ENCODE results near the gene TXNL1. TPM values are rescaled to one million over a fixed set of nuclear protein-coding genes. Genes with fewer than 3 reads are reported as not detected.

TXNL1 gene
- polyA plus RNA-seq, 4 donors = 62.2 to 74.7 (median 68.7) TPM

DNA sequence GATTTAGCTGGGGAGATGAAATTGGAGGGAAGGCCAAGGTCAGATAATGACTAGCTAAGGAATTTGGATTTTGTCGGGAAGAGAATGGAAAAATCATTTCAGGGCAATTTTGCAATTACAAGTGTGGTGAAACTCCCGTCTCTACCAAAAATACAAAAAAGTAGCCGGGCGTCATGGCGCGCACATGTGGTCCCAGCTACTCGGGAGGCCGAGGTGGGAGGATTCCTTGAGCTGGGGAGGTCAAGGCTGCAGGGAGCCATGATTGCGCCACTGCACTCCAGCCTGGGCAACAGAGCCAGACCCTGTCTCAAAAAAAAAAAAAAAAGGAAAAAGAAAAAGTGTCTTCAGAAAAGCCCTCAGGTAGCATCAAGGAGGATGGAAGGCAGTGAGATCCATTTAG, 1.2 kb upstream of the TXNL1 start:
- WGBS, 3 donors = 92 to 98% (median 95%) methylated on average over 9 of the region's 9 CpGs
- no peak for DNase-seq
- peak overlapping the region in 1 of 3 donors; percentile 66 for H3K4me3 ChIP-seq (ENCODE audit: low read depth in 1 of 3, low read length in 3 of 3)
- peak overlapping the region in 1 of 3 donors; percentile 93 for H3K27ac ChIP-seq (ENCODE audit: low read depth in 1 of 3, low read length in 2 of 3)
- FAIRE-seq = no peak
- no peaks in the 10 kb centered on the region for H3K27me3 ChIP-seq (ENCODE audit: control insufficient read depth in 3 of 3, insufficient read depth in 3 of 3, low read length in 3 of 3)
- peaks cover 0 to 4% (median 0%) of the 10 kb centered on the region in 3 donors for H3K36me3 ChIP-seq (ENCODE audit: control insufficient read depth in 3 of 3, insufficient read depth in 2 of 3, low read depth in 1 of 3, low read length in 3 of 3)
- H3K4me1 ChIP-seq (ENCODE audit: control insufficient read depth in 3 of 3, insufficient read depth in 2 of 3, low read depth in 1 of 3, low read length in 2 of 3) = peaks cover 0 to 8% (median 6%) of the 10 kb centered on the region in 3 donors
- H3K9me3 ChIP-seq (ENCODE audit: control insufficient read depth in 2 of 2, insufficient read depth in 1 of 2, low read depth in 1 of 2, low read length in 1 of 2) = no peaks in the 10 kb centered on the region

DNA sequence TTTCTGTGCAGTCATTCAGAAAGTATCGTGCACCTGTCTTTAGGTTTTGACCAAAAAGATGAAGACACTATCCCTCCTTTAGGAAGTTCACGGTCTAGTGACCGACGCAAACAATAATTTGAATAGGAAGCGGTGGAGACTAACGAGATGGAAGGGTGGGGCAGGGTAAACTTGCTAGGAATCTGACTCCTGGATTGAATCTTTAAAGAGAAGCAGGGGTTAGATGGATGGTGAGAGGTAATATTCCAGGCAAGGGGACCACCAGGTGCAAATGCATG, 651 bp upstream of the TXNL1 start:
- no peaks in the 10 kb centered on the region for H3K9me3 ChIP-seq (ENCODE audit: control insufficient read depth in 2 of 2, insufficient read depth in 1 of 2, low read depth in 1 of 2, low read length in 1 of 2)
- H3K36me3 ChIP-seq (ENCODE audit: control insufficient read depth in 3 of 3, insufficient read depth in 2 of 3, low read depth in 1 of 3, low read length in 3 of 3) = peaks cover 0 to 4% (median 0%) of the 10 kb centered on the region in 3 donors
- H3K4me1 ChIP-seq (ENCODE audit: control insufficient read depth in 3 of 3, insufficient read depth in 2 of 3, low read depth in 1 of 3, low read length in 2 of 3) = peaks cover 0 to 8% (median 6%) of the 10 kb centered on the region in 3 donors
- H3K27ac ChIP-seq (ENCODE audit: low read depth in 1 of 3, low read length in 2 of 3) = peak overlapping the region; percentile 61 to 93 (median 86)
- WGBS, 3 donors = 8 to 37% (median 23%) methylated on average over 6 of the region's 6 CpGs
- DNase-seq (peak in 1 of 2 donors; percentile 35), FAIRE-seq (no peak)
- no peaks in the 10 kb centered on the region for H3K27me3 ChIP-seq (ENCODE audit: control insufficient read depth in 3 of 3, insufficient read depth in 3 of 3, low read length in 3 of 3)
- peak overlapping the region; percentile 27 to 66 (median 46) for H3K4me3 ChIP-seq (ENCODE audit: low read depth in 1 of 3, low read length in 3 of 3)

DNA sequence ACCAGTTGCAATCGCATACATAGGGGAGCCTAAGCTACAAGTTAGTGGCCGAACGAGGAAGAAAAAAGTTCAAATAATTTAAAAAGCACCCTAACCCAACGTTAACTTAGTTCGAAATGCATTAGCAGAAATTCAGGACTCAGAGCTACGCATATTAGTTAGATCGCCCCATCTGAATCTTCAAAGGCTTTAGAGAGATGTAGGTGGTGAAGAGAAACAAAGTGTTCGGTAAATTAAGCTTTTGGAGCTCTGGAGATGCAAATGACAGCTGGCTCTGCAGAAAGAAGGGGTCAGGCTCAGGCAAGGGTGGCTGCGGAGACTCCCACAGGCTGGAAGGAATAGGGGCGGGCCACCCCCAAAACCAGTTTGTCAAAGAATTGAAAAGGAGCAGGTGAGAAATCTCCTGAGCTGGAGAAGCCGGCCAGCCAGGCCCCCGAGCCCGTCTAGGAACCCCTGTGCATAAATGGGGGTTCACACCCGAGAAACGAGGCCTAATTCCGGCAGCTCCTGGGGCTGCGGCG, 621 bp downstream of the TXNL1 start:
- 0 to 1% (median 0%) methylated on average over 18 of the region's 18 CpGs for WGBS, 3 donors
- peaks cover 0 to 6% (median 0%) of the 10 kb centered on the region in 3 donors for H3K36me3 ChIP-seq (ENCODE audit: control insufficient read depth in 3 of 3, insufficient read depth in 2 of 3, low read depth in 1 of 3, low read length in 3 of 3)

DNA sequence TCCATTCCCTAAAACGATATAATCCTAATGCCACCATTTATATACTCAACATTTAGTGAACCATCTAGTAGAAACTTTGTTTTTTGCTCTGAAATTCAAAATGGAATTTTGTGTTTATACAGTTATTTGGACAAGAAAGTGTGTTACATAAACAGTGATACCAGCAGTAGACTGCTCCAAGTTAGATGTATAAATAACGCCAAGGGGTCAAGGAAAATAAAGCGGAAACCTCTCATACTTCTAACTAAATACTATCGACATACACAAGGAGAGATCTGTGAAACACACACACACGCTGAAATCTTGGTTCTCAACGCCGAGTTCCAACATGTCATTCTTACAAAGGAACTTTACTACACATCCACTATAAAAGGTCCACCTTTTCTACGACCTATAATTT, 1.2 kb downstream of the TXNL1 start:
- H3K27me3 ChIP-seq (ENCODE audit: control insufficient read depth in 3 of 3, insufficient read depth in 3 of 3, low read length in 3 of 3) = no peaks in the 10 kb centered on the region
- peak; percentile 10 to 37 for DNase-seq
- no peak for FAIRE-seq
- peak overlapping the region in 2 of 3 donors; percentile 89 to 97 for H3K4me3 ChIP-seq (ENCODE audit: low read depth in 1 of 3, low read length in 3 of 3)
- H3K36me3 ChIP-seq (ENCODE audit: control insufficient read depth in 3 of 3, insufficient read depth in 2 of 3, low read depth in 1 of 3, low read length in 3 of 3) = peaks cover 0 to 6% (median 0%) of the 10 kb centered on the region in 3 donors
- H3K4me1 ChIP-seq (ENCODE audit: control insufficient read depth in 3 of 3, insufficient read depth in 2 of 3, low read depth in 1 of 3, low read length in 2 of 3) = peaks cover 0 to 8% (median 6%) of the 10 kb centered on the region in 3 donors
- WGBS, 3 donors = 3 to 6% (median 6%) methylated on average over 8 of the region's 8 CpGs
- H3K9me3 ChIP-seq (ENCODE audit: control insufficient read depth in 2 of 2, insufficient read depth in 1 of 2, low read depth in 1 of 2, low read length in 1 of 2) = no peaks in the 10 kb centered on the region
- H3K27ac ChIP-seq (ENCODE audit: low read depth in 1 of 3, low read length in 2 of 3) = peak overlapping the region in 1 of 3 donors; percentile 97

More for the DNA sequence above, 621 bp downstream of the TXNL1 start:
- no peak for FAIRE-seq
- DNase-seq = no peak
- Histone ChIP-seq H3K4me3 (ENCODE audit: low read depth in 1 of 3, low read length in 3 of 3) (peak overlapping the region; percentile 79 to 97 (median 89)), H3K9me3 (ENCODE audit: control insufficient read depth in 2 of 2, insufficient read depth in 1 of 2, low read depth in 1 of 2, low read length in 1 of 2) (no peaks in the 10 kb centered on the region), H3K4me1 (ENCODE audit: control insufficient read depth in 3 of 3, insufficient read depth in 2 of 3, low read depth in 1 of 3, low read length in 2 of 3) (peaks cover 0 to 8% (median 6%) of the 10 kb centered on the region in 3 donors), H3K27me3 (ENCODE audit: control insufficient read depth in 3 of 3, insufficient read depth in 3 of 3, low read length in 3 of 3) (no peaks in the 10 kb centered on the region), H3K27ac (ENCODE audit: low read depth in 1 of 3, low read length in 2 of 3) (peak overlapping the region; percentile 90 to 97 (median 95))

GRCh38 chr18:56635007-56635406, 3.4 kb downstream of the TXNL1 start:
- no peaks in the 10 kb centered on the region for H3K9me3 ChIP-seq (ENCODE audit: control insufficient read depth in 2 of 2, insufficient read depth in 1 of 2, low read depth in 1 of 2, low read length in 1 of 2)
- DNase-seq (no peak), FAIRE-seq (no peak)
- 89 to 95% (median 93%) methylated on average over 5 of the region's 5 CpGs for WGBS, 3 donors
- H3K27ac ChIP-seq (ENCODE audit: low read depth in 1 of 3, low read length in 2 of 3) = no peak overlapping the region
- peaks cover 0 to 12% (median 0%) of the 10 kb centered on the region in 3 donors for H3K36me3 ChIP-seq (ENCODE audit: control insufficient read depth in 3 of 3, insufficient read depth in 2 of 3, low read depth in 1 of 3, low read length in 3 of 3)
- H3K4me3 ChIP-seq (ENCODE audit: low read depth in 1 of 3, low read length in 3 of 3) = no peak overlapping the region
- H3K27me3 ChIP-seq (ENCODE audit: control insufficient read depth in 3 of 3, insufficient read depth in 3 of 3, low read length in 3 of 3) = no peaks in the 10 kb centered on the region
- peaks cover 3 to 8% (median 6%) of the 10 kb centered on the region in 3 donors for H3K4me1 ChIP-seq (ENCODE audit: control insufficient read depth in 3 of 3, insufficient read depth in 2 of 3, low read depth in 1 of 3, low read length in 2 of 3)

DNA sequence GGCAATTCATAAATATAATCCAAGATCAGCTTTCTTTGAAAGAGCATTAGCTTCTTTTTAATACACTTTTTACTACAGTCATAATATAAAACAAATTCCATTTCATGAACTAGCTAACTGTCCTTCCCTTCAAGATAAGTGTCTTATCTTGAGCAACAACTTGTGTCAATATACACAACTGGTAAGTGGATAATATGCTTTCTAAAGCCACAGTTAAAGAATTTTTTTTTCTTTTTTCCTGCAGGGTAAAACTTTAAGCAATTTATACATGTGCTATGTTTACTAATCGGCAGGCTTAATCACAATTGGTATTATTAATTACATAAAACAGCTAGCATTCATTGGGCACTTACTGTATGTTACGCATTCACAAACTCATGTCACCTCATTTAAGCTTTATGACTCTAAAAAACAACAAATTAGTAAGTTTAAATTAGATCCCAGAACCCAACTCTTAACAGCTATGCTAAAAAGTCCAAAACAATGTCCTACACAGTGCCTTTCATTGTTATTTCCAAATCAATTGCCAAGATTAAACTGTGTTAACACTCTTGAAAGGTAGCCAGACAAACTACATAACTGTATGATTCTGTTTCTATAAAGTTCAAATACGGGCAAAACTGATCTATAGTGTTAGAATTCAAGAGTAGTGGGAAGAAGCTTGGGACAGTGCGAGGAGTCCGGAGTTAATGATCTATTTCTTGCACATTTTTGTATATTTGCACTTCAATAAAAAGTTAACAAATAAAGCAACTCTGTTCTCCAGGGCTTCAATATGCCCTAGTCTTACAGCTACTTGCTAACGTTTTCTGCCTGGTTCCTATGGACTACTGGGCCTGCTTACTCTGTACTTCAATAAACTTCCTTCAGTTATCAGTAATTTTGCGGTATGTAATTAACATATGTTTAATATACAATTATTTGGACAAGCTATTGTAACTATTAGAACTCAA, 6.0 kb downstream of the TXNL1 start:
- no peak overlapping the region for H3K4me3 ChIP-seq (ENCODE audit: low read depth in 1 of 3, low read length in 3 of 3)
- H3K27me3 ChIP-seq (ENCODE audit: control insufficient read depth in 3 of 3, insufficient read depth in 3 of 3, low read length in 3 of 3) = no peaks in the 10 kb centered on the region
- H3K36me3 ChIP-seq (ENCODE audit: control insufficient read depth in 3 of 3, insufficient read depth in 2 of 3, low read depth in 1 of 3, low read length in 3 of 3) = peaks cover 0 to 18% (median 0%) of the 10 kb centered on the region in 3 donors
- 42 to 56% (median 51%) methylated on average over 7 of the region's 7 CpGs for WGBS, 3 donors
- peaks cover 3 to 6% (median 5%) of the 10 kb centered on the region in 3 donors for H3K4me1 ChIP-seq (ENCODE audit: control insufficient read depth in 3 of 3, insufficient read depth in 2 of 3, low read depth in 1 of 3, low read length in 2 of 3)
- no peak for DNase-seq
- no peak overlapping the region for H3K27ac ChIP-seq (ENCODE audit: low read depth in 1 of 3, low read length in 2 of 3)
- no peak for FAIRE-seq
- no peaks in the 10 kb centered on the region for H3K9me3 ChIP-seq (ENCODE audit: control insufficient read depth in 2 of 2, insufficient read depth in 1 of 2, low read depth in 1 of 2, low read length in 1 of 2)

DNA sequence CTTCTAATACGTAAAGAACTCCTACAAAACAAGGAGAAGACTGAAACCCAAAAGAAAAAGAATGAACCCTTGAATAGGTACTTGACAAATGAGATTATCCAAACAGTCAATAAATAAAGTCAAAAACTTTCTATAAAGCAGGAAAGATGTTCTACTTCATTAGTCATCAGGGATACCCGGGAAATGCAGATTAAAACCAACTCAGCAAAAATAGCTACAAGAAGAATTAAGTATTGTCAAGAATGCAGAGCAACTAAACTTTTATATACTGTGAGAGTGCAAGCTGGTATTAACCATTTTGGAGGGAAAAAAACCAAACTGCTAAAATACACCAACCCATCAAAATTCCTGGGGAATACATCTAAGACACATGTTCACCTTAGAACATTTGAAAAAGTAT, 10.4 kb downstream of the TXNL1 start:
- Histone ChIP-seq H3K4me3 (ENCODE audit: low read depth in 1 of 3, low read length in 3 of 3) (no peak overlapping the region), H3K27me3 (ENCODE audit: control insufficient read depth in 3 of 3, insufficient read depth in 3 of 3, low read length in 3 of 3) (no peaks in the 10 kb centered on the region), H3K9me3 (ENCODE audit: control insufficient read depth in 2 of 2, insufficient read depth in 1 of 2, low read depth in 1 of 2, low read length in 1 of 2) (no peaks in the 10 kb centered on the region), H3K27ac (ENCODE audit: low read depth in 1 of 3, low read length in 2 of 3) (no peak overlapping the region), H3K36me3 (ENCODE audit: control insufficient read depth in 3 of 3, insufficient read depth in 2 of 3, low read depth in 1 of 3, low read length in 3 of 3) (peaks cover 0 to 15% (median 0%) of the 10 kb centered on the region in 3 donors), H3K4me1 (ENCODE audit: control insufficient read depth in 3 of 3, insufficient read depth in 2 of 3, low read depth in 1 of 3, low read length in 2 of 3) (peaks cover 0 to 3% (median 0%) of the 10 kb centered on the region in 3 donors)
- FAIRE-seq (no peak), DNase-seq (no peak)
- WGBS, 3 donors = 78 to 92% (median 87%) methylated on average over 2 of the region's 2 CpGs

- Histone ChIP-seq H3K4me3 (ENCODE audit: low read depth in 1 of 3, low read length in 3 of 3) (no peak overlapping the region), H3K9me3 (ENCODE audit: control insufficient read depth in 2 of 2, insufficient read depth in 1 of 2, low read depth in 1 of 2, low read length in 1 of 2) (no peaks in the 10 kb centered on the region), H3K4me1 (ENCODE audit: control insufficient read depth in 3 of 3, insufficient read depth in 2 of 3, low read depth in 1 of 3, low read length in 2 of 3) (peaks cover 0 to 6% (median 0%) of the 10 kb centered on the region in 3 donors), H3K27me3 (ENCODE audit: control insufficient read depth in 3 of 3, insufficient read depth in 3 of 3, low read length in 3 of 3) (no peaks in the 10 kb centered on the region), H3K27ac (ENCODE audit: low read depth in 1 of 3, low read length in 2 of 3) (no peak overlapping the region), H3K36me3 (ENCODE audit: control insufficient read depth in 3 of 3, insufficient read depth in 2 of 3, low read depth in 1 of 3, low read length in 3 of 3) (peaks cover 4 to 33% (median 5%) of the 10 kb centered on the region in 3 donors)
- DNase-seq (peak; percentile 13 to 17), FAIRE-seq (peak; percentile 65)
- WGBS, 3 donors = 22 to 58% (median 39%) methylated on average over 7 of the region's 7 CpGs
Observed at GRCh38 chr18:56615738-56616520, 22.5 kb downstream of the TXNL1 start.
